HG03460 (cell line): Measurements from ENCODE around the gene SNX27.
"Not testable (repeated sequence)": the region's sequence is repeated elsewhere in the genome, so short reads cannot be mapped to it uniquely, and the experiment has no call there.

Experiments used
- ATAC-seq: cut with Tn5 transposase; IDR thresholded peaks from one replicate; pipeline ENCODE4 v1.9.1; 2021; ENCODE audit not compliant: unreplicated experiment

SNX27 gene

GRCh38 chr1:151638074-151638775 lies 26.4 kb downstream of the SNX27 start:
- ATAC-seq: no peak

GRCh38 chr1:151638812-151639211 lies 27.0 kb downstream of the SNX27 start:
- ATAC-seq: no peak

- ATAC-seq: no peak
Observed at GRCh38 chr1:151639466-151639865, 27.6 kb downstream of the SNX27 start.

GRCh38 chr1:151641229-151641628 lies 29.4 kb downstream of the SNX27 start:
- ATAC-seq: no peak

- not testable (repeated sequence) for ATAC-seq
Observed at GRCh38 chr1:151643085-151643484, 31.2 kb downstream of the SNX27 start.

GRCh38 chr1:151644001-151644400 lies 32.2 kb downstream of the SNX27 start:
- ATAC-seq: no peak

GRCh38 chr1:151653397-151653796 lies 41.5 kb downstream of the SNX27 start:
- no peak for ATAC-seq

- ATAC-seq: no peak
Observed at GRCh38 chr1:151655371-151655770, 43.5 kb downstream of the SNX27 start.

GRCh38 chr1:151661751-151662150 lies 49.9 kb downstream of the SNX27 start:
- no peak for ATAC-seq

- ATAC-seq: no peak
Observed at GRCh38 chr1:151668090-151668489, 56.2 kb downstream of the SNX27 start.

- not testable (repeated sequence) for ATAC-seq
Observed at GRCh38 chr1:151670036-151670675, 58.3 kb downstream of the SNX27 start.

- no peak for ATAC-seq
Observed at GRCh38 chr1:151673407-151673806, 61.6 kb downstream of the SNX27 start.

- no peak for ATAC-seq
Observed at GRCh38 chr1:151680391-151680790, 68.5 kb downstream of the SNX27 start.

- no peak for ATAC-seq
Observed at GRCh38 chr1:151680826-151681225, 69.0 kb downstream of the SNX27 start.

GRCh38 chr1:151681923-151682322 lies 70.1 kb downstream of the SNX27 start:
- ATAC-seq: no peak

- ATAC-seq: not testable (repeated sequence)
Observed at GRCh38 chr1:151682901-151683300, 71.1 kb downstream of the SNX27 start.

GRCh38 chr1:151684128-151684527 lies 72.3 kb downstream of the SNX27 start:
- ATAC-seq: no peak

- ATAC-seq: no peak
Observed at GRCh38 chr1:151686561-151686960, 74.7 kb downstream of the SNX27 start.

GRCh38 chr1:151689494-151689893 lies 77.6 kb downstream of the SNX27 start:
- no peak for ATAC-seq

- ATAC-seq: no peak
Observed at GRCh38 chr1:151692226-151692625, 80.4 kb downstream of the SNX27 start.

- ATAC-seq: no peak
Observed at GRCh38 chr1:151693057-151693651, 81.3 kb downstream of the SNX27 start.

- no peak for ATAC-seq
Observed at GRCh38 chr1:151701515-151701914, 89.7 kb downstream of the SNX27 start.
